Astrocyte (in vitro differentiated cells and primary cell): ENCODE data around the gene CTCF. TPM values are rescaled to one million over a fixed set of nuclear protein-coding genes. Genes with fewer than 3 reads are reported as not detected.
A peak's percentile ranks its signal among the peaks of the same experiment; 100 is the strongest.

Experiments used
- DNase-seq: peaks from one replicate; pipeline ENCODE4 v3.0.0-alpha.2; 2010; ENCODE audit warnings: low read depth
- FAIRE-seq: peaks from 2 replicates; lab custom pipeline; 2011; peaks lifted over from hg19 to GRCh38; lab: Jason Lieb, UNC
- H2AFZ ChIP-seq: 2 replicates; pipeline ENCODE4 v1.6.0; 2012; ENCODE audit warnings: low read depth, low read length, inconsistent platforms
- H3K27ac ChIP-seq: 2 replicates; pipeline ENCODE4 v1.5.1; 2011; ENCODE audit warnings: low read depth, low read length, inconsistent platforms
- H3K27me3 ChIP-seq: 2 replicates; pipeline ENCODE4 v1.6.0; 2011; ENCODE audit warnings: low read length, inconsistent platforms; ENCODE audit not compliant: insufficient read depth
- H3K36me3 ChIP-seq: 2 replicates; pipeline ENCODE4 v1.5.1; 2011; ENCODE audit warnings: low read length, inconsistent platforms; ENCODE audit not compliant: insufficient read depth
- H3K4me1 ChIP-seq: 2 replicates; pipeline ENCODE4 v1.5.1; 2011; ENCODE audit warnings: low read length, inconsistent platforms; ENCODE audit not compliant: insufficient read depth
- H3K4me2 ChIP-seq: 2 replicates; pipeline ENCODE4 v1.6.0; 2012; ENCODE audit warnings: low read length, inconsistent platforms
- H3K4me3 ChIP-seq: 2 replicates; pipeline ENCODE4 v1.5.1; 2011; ENCODE audit warnings: low read depth, mild to moderate bottlenecking, low read length, inconsistent platforms; ENCODE audit not compliant: insufficient read depth
- H3K79me2 ChIP-seq: 2 replicates; pipeline ENCODE4 v1.6.0; 2012; ENCODE audit warnings: mild to moderate bottlenecking, low read length, inconsistent platforms; ENCODE audit not compliant: insufficient read depth
- H3K9ac ChIP-seq: 2 replicates; pipeline ENCODE4 v1.6.0; 2012; ENCODE audit warnings: mild to moderate bottlenecking, low read length, inconsistent platforms
- H3K9me3 ChIP-seq: 2 replicates; pipeline ENCODE4 v1.5.1; 2012; ENCODE audit warnings: low read depth, mild to moderate bottlenecking, low read length, inconsistent platforms; ENCODE audit not compliant: insufficient read depth
- H4K20me1 ChIP-seq: 2 replicates; pipeline ENCODE4 v1.6.0; 2012; ENCODE audit warnings: low read length, inconsistent platforms; ENCODE audit not compliant: insufficient read depth
- H3K27ac Mint-ChIP-seq: one replicate; pipeline ENCODE4 v1.8.0; 2021; ENCODE audit warnings: mild to moderate bottlenecking, mixed read lengths; ENCODE audit not compliant: unreplicated experiment
- H3K27me3 Mint-ChIP-seq: one replicate; pipeline ENCODE4 v1.8.0; 2021; ENCODE audit warnings: low read depth, mixed read lengths; ENCODE audit not compliant: unreplicated experiment
- H3K36me3 Mint-ChIP-seq: one replicate; pipeline ENCODE4 v1.8.0; 2021; ENCODE audit warnings: low read depth, mixed read lengths; ENCODE audit not compliant: unreplicated experiment
- H3K4me1 Mint-ChIP-seq: one replicate; pipeline ENCODE4 v1.8.0; 2021; ENCODE audit warnings: low read depth, mixed read lengths; ENCODE audit not compliant: unreplicated experiment
- H3K4me3 Mint-ChIP-seq: one replicate; pipeline ENCODE4 v1.8.0; 2021; ENCODE audit warnings: mild to moderate bottlenecking, moderate library complexity, mixed read lengths; ENCODE audit not compliant: unreplicated experiment
- H3K9me3 Mint-ChIP-seq: one replicate; pipeline ENCODE4 v1.8.0; 2021; ENCODE audit warnings: mild to moderate bottlenecking, mixed read lengths; ENCODE audit not compliant: unreplicated experiment
- EZH2 ChIP-seq: IDR thresholded peaks from 2 replicates; pipeline ENCODE4 v1.6.1; 2012; ENCODE audit warnings: mild to moderate bottlenecking, low read length, inconsistent platforms; ENCODE audit not compliant: insufficient read depth
- total RNA-seq: library from RNA; stranded (reverse); gene quantifications from 2 replicates; pipeline ENCODE4 v1.2.1, GENCODE V29; 2021
- TF ChIP-seq, protein P1 (sequence below): IDR thresholded peaks from 2 replicates; pipeline ENCODE4 v1.5.1; 2011; ENCODE audit warnings: low read depth, mild to moderate bottlenecking, inconsistent platforms, low read length, moderate library complexity; ENCODE audit not compliant: insufficient read depth

CTCF gene
- total RNA-seq, 1 donor from 2014 or later = 26.8 TPM

DNA sequence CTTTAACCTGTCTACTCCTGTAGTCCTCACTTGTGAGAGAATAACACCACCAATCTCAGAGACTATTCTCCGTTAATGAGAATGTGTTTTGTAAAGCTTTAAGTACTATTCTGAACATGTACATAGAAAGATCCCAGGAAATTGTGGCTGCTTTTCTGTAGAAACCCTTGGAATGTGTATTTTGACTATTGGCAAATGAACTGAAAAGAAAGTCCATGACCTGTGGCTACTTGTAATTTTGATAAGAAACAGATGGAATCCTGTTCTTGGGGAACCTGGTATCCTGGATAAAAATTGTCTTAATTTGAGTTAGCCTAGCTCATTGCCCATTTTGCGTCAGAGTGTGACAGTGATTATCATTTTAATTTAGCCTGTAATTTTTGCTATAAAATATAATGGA lies 9.1 kb downstream of the CTCF start:
- H3K27ac Mint-ChIP-seq = no peak overlapping the region

GRCh38 chr16:67571981-67572431 lies 9.7 kb downstream of the CTCF start:
- FAIRE-seq = no peak
- H3K4me3 ChIP-seq = no peak overlapping the region
- H4K20me1 ChIP-seq = peaks cover 67% of the 10 kb centered on the region
- H3K79me2 ChIP-seq = peaks cover 78% of the 10 kb centered on the region
- no peaks in the 10 kb centered on the region for H3K9me3 ChIP-seq
- TF ChIP-seq, protein P1, sequence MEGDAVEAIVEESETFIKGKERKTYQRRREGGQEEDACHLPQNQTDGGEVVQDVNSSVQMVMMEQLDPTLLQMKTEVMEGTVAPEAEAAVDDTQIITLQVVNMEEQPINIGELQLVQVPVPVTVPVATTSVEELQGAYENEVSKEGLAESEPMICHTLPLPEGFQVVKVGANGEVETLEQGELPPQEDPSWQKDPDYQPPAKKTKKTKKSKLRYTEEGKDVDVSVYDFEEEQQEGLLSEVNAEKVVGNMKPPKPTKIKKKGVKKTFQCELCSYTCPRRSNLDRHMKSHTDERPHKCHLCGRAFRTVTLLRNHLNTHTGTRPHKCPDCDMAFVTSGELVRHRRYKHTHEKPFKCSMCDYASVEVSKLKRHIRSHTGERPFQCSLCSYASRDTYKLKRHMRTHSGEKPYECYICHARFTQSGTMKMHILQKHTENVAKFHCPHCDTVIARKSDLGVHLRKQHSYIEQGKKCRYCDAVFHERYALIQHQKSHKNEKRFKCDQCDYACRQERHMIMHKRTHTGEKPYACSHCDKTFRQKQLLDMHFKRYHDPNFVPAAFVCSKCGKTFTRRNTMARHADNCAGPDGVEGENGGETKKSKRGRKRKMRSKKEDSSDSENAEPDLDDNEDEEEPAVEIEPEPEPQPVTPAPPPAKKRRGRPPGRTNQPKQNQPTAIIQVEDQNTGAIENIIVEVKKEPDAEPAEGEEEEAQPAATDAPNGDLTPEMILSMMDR = no peak
- no peak for TF ChIP-seq EZH2
- H3K4me3 Mint-ChIP-seq = no peak overlapping the region
- no peaks in the 10 kb centered on the region for H3K9me3 Mint-ChIP-seq
- peak overlapping the region; percentile 56 for H3K4me2 ChIP-seq
- H3K36me3 Mint-ChIP-seq = peaks cover 4% of the 10 kb centered on the region
- peak overlapping the region; percentile 47 for H3K9ac ChIP-seq
- H3K27me3 ChIP-seq = no peaks in the 10 kb centered on the region
- peaks cover 14% of the 10 kb centered on the region for H3K4me1 ChIP-seq
- H3K4me1 Mint-ChIP-seq = no peaks in the 10 kb centered on the region
- H2AFZ ChIP-seq = no peak overlapping the region
- DNase-seq = peak; percentile 78
- H3K36me3 ChIP-seq = peaks cover 6% of the 10 kb centered on the region
- H3K27ac Mint-ChIP-seq = no peak overlapping the region
- peak overlapping the region; percentile 62 for H3K27ac ChIP-seq
- H3K27me3 Mint-ChIP-seq = no peaks in the 10 kb centered on the region

More for the DNA sequence above, 9.1 kb downstream of the CTCF start:
- H3K36me3 ChIP-seq = peaks cover 6% of the 10 kb centered on the region
- Mint-ChIP-seq H3K4me1 (no peaks in the 10 kb centered on the region), H3K9me3 (no peaks in the 10 kb centered on the region), H3K4me3 (no peak overlapping the region), H3K27me3 (no peaks in the 10 kb centered on the region), H3K36me3 (peaks cover 4% of the 10 kb centered on the region)
- H4K20me1 ChIP-seq = peaks cover 68% of the 10 kb centered on the region
- H3K9ac ChIP-seq = peak overlapping the region; percentile 47
- H3K27ac ChIP-seq = peak overlapping the region; percentile 59
- H3K4me1 ChIP-seq = peaks cover 14% of the 10 kb centered on the region
- TF ChIP-seq EZH2 = no peak
- TF ChIP-seq, protein P1 = no peak
- H2AFZ ChIP-seq = no peak overlapping the region
- H3K4me3 ChIP-seq = no peak overlapping the region
- no peaks in the 10 kb centered on the region for H3K9me3 ChIP-seq
- peak overlapping the region; percentile 56 for H3K4me2 ChIP-seq
- H3K27me3 ChIP-seq = no peaks in the 10 kb centered on the region
- no peak for FAIRE-seq
- peak; percentile 52 for DNase-seq
- peaks cover 78% of the 10 kb centered on the region for H3K79me2 ChIP-seq

- Mint-ChIP-seq H3K4me3 (no peak overlapping the region), H3K27me3 (no peaks in the 10 kb centered on the region), H3K4me1 (no peaks in the 10 kb centered on the region), H3K27ac (no peak overlapping the region), H3K9me3 (no peaks in the 10 kb centered on the region), H3K36me3 (no peaks in the 10 kb centered on the region)
- H3K36me3 ChIP-seq = peaks cover 6% of the 10 kb centered on the region
- H4K20me1 ChIP-seq = peaks cover 39% of the 10 kb centered on the region
- H3K79me2 ChIP-seq = peaks cover 77% of the 10 kb centered on the region
- no peaks in the 10 kb centered on the region for H3K9me3 ChIP-seq
- no peak for FAIRE-seq
- H3K9ac ChIP-seq = no peak overlapping the region
- H3K4me2 ChIP-seq = no peak overlapping the region
- TF ChIP-seq, protein P1 = no peak
- TF ChIP-seq EZH2 = no peak
- DNase-seq = no peak
- H2AFZ ChIP-seq = no peak overlapping the region
- H3K4me3 ChIP-seq = no peak overlapping the region
- no peaks in the 10 kb centered on the region for H3K27me3 ChIP-seq
- H3K27ac ChIP-seq = no peak overlapping the region
- no peaks in the 10 kb centered on the region for H3K4me1 ChIP-seq
Observed at GRCh38 chr16:67579686-67580085, 17.4 kb downstream of the CTCF start.
